IPS-18c (cell line): Measurements from ENCODE around the gene MRPS6.

Experiments used
- H3K4me3 ChIP-seq: 2 replicates; pipeline ENCODE4 v1.7.0; 2013; ENCODE audit warnings: low read depth, mild to moderate bottlenecking, low read length, moderate library complexity; ENCODE audit not compliant: insufficient read depth
- H3K9me3 ChIP-seq: one replicate; pipeline ENCODE4 v1.6.1; 2013; ENCODE audit warnings: mild to moderate bottlenecking, low read length, moderate library complexity; ENCODE audit not compliant: control insufficient read depth, insufficient read depth

MRPS6 gene

DNA sequence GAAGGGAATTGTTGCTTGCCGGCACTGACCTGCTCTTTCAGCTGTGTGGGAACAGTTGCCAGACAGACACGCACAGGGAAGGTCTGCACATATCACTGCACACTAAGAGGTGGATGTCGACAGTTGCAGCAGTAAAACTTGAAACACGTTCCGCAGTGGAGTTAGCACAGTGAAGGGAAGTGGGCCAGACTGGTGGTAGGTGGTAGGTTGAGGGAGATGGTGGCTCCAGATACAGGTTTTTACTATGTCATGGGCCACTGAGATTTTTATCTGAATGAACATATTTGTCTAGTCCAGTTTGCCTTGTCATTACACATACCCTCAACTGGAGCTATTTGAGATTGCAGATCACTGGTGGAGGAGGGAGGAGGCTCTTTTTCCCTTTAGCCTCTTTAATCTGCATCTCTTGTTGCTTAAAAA is 13.5 kb downstream of the MRPS6 start:
- no peak overlapping the region for H3K4me3 ChIP-seq
- H3K9me3 ChIP-seq: no peaks in the 10 kb centered on the region

DNA sequence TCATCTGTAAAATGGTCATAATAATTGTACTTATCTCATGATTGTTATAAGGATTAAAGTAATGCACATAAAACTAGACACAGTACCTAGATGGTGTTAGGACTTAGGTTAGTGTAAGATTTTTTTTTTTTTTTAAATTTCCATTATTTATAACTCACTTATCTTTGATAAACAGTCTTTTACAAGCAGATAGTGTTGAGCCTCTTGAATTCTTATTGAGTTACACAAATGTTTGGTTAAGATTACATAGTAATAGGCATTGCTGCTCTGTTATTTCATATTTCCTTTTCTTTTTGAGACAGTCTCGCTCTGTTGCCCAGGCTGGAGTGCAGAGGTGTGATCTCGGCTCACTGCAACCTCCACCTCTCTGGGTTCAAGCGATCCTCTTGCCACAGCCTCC is 15.4 kb downstream of the MRPS6 start:
- Histone ChIP-seq H3K4me3 (no peak overlapping the region), H3K9me3 (no peaks in the 10 kb centered on the region)

DNA sequence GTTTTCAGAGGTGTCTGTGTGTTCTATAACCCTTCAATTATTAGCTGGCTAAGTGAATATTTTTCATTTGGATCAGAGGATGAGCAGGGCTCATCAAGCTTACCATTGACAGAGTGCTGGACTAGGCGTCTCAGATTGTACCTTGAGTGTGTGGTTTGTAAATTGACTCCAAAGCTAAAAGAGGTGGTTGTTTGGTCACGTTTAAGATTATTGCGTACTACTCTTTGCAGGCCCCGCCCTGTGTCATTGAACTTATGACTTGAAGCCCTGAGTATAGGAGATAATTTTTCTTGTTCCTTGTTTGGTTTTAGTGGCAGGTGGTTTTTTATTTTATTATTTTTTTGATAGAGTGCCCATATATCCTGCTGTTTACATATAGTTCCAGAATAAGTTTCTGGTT is 17.7 kb downstream of the MRPS6 start:
- no peaks in the 10 kb centered on the region for H3K9me3 ChIP-seq
- no peak overlapping the region for H3K4me3 ChIP-seq

DNA sequence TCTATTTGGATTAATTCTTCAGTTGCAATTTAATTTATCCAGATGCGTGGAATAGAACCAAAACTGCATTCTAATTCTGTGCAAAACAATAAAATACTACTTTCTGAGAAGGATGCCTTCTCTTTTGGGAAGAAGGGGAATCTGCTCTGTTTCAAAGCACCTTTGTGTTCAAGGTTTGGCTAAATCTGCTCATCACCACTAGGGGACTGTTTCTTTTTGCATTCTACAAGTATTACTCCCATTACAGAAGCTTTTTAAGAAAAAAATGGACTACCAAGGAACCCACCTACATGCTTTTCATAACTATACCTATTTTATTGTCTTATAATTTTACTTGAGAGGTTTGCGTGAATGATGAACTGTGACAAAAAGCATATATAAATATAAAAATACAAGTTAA is 18.2 kb downstream of the MRPS6 start:
- H3K9me3 ChIP-seq: no peaks in the 10 kb centered on the region
- no peak overlapping the region for H3K4me3 ChIP-seq

DNA sequence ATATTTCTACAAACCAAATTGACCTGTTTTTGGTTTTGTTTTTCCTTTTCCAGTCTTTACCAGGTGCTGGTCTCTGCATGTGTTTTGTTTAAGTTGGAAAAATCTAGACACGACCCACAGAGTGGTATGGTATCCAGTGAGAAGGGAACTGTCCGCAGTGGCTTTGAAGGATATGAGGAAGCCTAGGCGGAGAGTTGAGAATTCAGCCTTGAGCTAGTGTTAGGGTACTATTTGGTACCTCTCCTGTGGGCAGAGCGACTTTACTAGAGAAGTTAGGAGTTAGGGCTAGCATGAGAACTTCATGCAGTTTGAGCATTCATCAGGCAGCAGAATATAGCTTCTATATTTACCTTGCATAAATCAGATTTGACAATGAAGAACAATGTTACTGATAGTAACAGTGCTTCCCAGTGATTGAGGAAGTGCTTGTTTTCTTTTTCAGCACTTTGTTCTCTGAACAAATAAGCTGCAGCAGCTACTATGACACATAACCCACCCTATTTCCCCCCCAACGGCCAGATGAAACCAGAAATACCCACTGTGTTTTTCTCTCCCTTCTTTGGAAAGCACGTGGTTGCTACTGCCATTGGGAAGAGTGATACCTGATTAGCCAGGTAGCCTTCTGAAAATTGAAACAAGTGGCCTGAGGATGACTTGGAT is 19.0 kb downstream of the MRPS6 start:
- Histone ChIP-seq H3K9me3 (no peaks in the 10 kb centered on the region), H3K4me3 (no peak overlapping the region)

DNA sequence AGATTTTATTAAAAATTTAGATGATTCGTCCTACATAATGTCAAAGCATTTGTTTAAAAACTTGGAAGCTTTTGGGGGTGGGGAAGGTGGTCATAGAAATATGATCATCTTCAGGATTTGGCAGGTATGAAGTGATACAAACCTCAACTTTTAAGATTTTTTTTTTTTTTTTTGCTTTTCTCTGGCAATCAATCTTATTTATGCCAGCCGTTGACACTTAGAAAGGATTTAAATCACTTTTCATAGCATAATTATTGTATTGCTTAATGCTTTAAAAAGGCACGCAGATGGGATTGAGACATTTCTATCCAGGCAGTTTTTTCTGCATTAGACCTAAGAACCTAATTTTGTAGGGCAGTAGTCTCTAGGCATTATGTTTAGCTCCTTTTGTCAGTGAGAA is 19.7 kb downstream of the MRPS6 start:
- Histone ChIP-seq H3K4me3 (no peak overlapping the region), H3K9me3 (no peaks in the 10 kb centered on the region)

DNA sequence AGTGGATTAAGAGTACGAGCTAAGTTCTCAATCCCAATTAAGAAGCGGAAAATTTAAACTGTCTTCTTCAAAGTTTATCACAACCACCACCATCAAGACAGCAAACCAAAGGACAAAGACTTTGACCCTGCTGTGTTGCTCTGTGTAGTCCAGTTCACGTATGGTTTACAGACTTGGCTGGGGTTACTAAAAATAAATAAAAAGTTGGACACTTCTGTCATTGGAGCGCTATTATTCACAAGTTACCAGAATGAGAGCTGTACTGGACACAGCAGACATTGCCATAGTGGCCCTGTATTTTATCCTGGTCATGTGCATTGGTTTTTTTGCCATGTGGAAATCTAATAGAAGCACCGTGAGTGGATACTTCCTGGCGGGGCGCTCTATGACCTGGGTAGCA is 21.6 kb downstream of the MRPS6 start:
- Histone ChIP-seq H3K4me3 (no peak overlapping the region), H3K9me3 (no peaks in the 10 kb centered on the region)

DNA sequence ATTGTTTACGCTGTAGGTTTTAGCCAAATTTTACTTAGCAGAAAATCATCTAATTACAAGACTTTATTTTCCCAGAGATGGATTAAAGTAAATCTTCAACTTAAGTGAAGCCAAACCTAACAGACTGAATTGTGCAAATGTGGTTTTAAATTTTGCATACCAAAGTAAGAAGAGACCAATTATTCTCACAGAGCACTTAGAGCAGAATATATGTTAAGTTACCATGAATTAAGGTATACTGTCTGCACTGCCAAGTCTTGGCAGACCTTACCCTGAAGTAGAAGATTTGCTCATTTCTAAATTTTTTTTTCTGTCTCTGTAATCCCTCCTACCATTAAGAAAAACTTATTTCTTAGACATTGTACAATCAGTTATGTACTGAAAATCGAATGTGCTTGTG is 24.1 kb downstream of the MRPS6 start:
- H3K4me3 ChIP-seq: no peak overlapping the region
- H3K9me3 ChIP-seq: no peaks in the 10 kb centered on the region

DNA sequence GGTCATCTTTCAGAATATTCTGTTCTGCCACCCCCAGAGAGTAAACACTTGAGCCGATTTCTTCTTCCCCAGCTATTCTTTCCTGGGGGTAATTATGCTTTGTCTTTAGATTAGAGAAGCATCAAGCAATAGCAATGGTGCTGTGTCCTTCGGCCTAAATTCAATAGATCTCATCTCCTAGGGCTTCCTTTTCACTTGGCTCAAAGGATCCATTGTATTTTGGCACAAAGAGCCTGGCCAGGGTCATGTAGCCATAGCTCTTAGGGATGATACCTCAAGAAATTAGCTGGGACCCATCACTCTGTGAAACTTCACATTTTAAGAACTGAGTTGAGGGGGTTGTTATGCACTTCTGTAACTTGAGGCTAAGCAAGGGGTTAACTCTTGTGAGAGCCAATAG is 27.0 kb downstream of the MRPS6 start:
- H3K9me3 ChIP-seq: no peaks in the 10 kb centered on the region
- H3K4me3 ChIP-seq: no peak overlapping the region

DNA sequence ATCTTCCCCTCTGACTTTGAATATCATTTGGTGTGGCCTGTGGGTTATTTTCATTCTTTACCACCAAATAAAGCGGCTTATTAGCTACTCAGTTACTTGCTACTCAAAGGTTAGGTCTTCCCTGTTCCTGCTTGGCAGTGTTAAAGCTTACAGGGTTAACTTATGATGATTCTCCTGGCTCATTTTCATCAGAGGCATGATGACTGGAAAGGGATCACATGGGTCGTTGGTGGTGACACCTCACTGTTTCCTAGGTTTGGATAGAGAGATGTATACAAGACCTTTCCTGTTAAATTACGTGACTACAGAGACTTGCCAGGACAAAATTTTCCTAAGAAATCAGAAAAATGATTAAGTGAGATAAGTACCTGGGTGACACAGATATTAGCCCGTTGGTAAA is 27.4 kb downstream of the MRPS6 start:
- H3K4me3 ChIP-seq: no peak overlapping the region
- H3K9me3 ChIP-seq: no peaks in the 10 kb centered on the region

DNA sequence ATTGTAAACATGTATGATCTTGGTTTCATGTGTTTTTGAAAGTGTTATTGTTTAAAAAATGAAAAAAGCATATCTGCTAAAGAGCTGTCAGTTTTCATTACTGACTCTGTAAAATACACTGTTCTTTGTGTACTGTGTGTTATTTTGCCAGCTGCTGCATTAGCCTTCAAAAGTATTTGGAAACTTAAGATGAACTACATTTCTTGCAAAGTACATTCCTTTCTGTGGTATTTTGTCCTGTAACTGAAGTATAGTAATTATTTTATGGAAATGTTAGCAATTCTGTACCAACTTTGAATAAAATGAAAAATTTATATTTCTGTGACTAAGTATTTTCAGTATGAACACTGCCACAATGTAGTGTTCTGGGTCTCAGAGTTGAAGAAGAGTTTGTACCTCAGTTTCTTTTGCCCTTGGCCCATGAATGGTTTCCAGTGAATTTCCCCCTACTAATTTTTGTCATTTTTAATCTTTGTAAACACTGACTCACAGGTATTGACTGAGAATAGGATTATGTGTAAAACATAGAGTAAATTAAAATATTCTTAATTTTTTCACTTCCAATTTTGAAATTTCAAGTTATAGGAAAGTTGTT is 32.7 kb downstream of the MRPS6 start:
- Histone ChIP-seq H3K4me3 (no peak overlapping the region), H3K9me3 (no peaks in the 10 kb centered on the region)

DNA sequence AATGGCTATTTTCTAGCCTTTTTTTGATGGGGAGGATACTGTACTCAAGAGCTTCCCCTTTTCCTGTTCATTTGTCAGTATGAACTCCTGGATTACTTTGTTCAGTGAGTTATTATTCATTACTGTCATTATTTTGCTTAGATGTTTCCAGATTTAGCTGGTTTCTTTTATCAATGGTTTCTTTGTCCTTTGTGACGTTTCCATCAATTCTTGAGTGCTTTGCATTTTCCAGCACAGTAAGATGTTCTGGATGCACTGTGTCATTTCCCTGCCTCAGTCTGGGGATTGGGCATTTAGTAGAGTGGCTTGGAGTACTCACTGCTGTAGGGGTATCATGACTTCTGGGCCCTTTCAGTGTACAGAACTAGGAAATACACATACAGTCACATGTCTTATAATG is 34.2 kb downstream of the MRPS6 start:
- H3K9me3 ChIP-seq: no peaks in the 10 kb centered on the region
- H3K4me3 ChIP-seq: no peak overlapping the region

DNA sequence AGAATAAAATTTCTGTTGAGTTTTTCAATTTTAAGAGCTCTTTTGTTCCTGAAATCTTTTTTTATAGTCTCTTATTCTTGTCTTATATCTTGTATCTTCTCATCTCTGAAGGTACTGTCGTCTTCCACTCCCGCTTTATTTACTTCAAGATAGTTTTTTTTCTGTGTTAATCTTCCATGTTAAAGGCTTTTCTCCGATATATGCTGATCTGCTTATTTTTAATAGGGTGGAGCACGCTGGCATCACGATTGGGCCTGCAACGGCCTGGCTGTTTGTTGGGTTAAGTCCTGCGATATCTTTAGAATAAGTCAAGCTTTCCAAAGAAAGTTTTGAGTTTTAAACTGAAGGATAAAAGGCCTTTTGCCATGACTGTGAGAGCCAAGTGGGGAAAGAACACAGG is 35.7 kb downstream of the MRPS6 start:
- no peak overlapping the region for H3K4me3 ChIP-seq
- no peaks in the 10 kb centered on the region for H3K9me3 ChIP-seq

DNA sequence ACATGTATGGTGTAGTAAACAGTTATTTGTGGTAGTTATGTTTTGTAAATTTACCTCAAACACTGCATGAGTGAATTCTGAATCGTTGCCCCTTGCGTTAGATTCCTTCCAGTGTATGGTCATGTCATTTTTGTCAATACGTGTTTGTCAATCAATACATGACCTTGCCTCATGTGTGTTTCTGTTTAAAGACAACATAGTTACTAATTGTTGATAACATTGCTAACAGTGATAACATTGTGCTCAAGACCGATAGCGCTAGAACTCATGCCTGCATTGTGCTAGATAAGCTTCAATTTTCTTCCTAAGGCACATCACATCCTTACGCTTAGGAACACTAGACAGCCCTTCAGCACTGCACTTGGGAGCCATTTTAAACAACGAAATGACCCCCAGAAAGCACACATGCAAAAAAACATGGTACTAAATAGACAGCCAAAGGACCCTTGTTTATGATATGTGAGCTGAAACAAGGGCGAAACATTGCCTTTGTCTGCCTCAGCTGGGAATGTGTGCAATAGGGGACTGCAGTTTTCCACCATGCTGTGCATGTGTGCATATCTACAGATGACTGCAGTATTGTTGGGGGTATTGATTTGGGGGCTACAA is 37.3 kb downstream of the MRPS6 start:
- Histone ChIP-seq H3K9me3 (no peaks in the 10 kb centered on the region), H3K4me3 (no peak overlapping the region)

DNA sequence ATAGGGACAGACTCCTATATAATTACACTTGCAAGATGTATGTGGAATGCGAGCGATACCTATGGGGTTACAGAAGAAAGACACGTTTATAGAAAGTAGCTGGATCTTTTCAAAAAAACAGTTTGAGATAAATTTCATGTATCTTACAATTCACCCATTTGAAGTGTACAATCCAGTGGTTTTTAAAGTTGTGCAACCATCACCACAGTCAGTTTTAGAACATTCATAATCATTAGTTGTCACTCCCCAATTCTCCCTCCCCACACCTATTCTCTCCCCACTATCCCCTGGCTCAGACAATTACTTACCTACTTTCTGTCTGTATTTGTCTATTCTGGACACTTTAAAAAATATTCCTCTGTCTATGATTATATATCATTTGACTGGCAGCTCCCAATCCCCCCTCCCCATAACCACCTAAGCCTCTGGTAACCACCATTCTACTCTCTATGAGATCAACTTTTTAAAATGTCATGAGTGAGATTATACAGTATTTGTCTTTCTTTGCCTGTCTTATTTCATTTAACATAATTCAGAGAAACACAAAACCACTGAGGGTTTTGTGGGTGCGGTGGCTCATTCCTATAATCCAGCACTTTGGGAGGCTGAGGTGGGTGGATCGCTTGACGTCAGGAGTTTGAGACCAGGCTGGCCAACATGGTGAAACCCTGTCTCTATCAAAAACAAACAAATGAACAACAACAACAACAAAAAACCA is 39.1 kb downstream of the MRPS6 start:
- H3K4me3 ChIP-seq: no peak overlapping the region

DNA sequence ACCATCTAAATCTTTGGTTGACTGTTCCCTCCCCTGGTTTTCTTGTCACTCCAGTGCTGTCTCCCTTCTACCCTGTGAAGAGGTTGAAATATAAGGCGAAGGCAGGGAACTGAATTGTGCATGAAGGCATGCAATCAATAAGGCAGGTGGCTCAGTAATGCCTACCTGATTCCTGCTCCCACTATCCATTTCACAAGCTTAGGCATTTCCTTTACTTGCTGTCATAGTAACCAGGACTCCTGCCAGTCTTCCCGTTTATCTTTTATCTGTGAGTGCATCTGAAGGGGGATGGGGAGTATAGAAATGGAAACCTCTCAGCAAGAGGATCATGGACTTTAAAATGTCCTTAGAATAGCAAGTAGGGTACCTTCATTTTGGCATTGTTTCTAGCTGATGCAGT is 40.5 kb downstream of the MRPS6 start:
- Histone ChIP-seq H3K4me3 (no peak overlapping the region), H3K9me3 (peaks cover 5% of the 10 kb centered on the region)

More for the DNA sequence above, 39.1 kb downstream of the MRPS6 start:
- H3K9me3 ChIP-seq: peaks cover 5% of the 10 kb centered on the region

DNA sequence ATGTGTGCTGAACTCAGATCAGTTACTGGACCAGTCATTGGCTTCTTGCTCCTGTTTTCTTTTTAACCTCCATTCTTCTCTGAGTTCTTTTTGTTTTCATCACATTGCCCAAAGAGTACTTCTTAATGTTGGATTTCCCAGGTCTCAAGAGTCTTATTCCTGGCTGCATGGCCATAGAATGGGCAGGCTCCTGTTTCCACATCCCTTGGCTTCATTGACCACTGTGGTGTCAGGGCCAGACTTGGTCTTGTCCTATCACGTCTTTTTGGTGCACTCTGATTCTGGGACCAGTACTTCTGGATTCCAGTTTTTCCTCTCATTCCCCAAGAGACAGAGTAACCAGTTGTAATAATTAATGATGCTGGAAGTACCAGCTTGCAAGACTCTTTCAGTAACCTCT is 41.8 kb downstream of the MRPS6 start:
- Histone ChIP-seq H3K4me3 (no peak overlapping the region), H3K9me3 (peaks cover 5% of the 10 kb centered on the region)

DNA sequence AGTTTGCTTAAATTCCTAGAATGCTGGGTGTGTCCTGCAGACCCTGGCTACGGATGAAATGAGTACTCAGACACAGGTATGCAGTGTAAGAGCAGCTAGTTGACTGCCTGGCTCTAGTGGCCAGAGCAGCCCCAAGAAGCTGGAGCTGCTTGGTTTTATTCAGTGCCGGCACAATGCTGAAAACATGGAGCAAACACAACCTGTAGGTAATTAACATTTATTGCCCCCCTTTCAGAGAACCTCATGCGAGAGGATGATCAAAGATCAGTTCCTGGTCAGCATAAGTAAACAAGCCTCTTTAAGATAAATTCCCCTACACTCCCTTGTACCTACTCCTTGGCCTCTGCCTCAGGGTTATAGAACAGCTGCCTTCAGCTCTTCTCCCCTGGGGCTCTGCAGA is 43.2 kb downstream of the MRPS6 start:
- H3K9me3 ChIP-seq: peaks cover 5% of the 10 kb centered on the region

More for the DNA sequence above, 43.2 kb downstream of the MRPS6 start:
- no peak overlapping the region for H3K4me3 ChIP-seq
